Hepatocyte (in vitro differentiated cells): ENCODE results near the gene SP9. TPM values are rescaled to one million over a fixed set of nuclear protein-coding genes. Genes with fewer than 3 reads are reported as not detected.

Experiments
- DNase-seq: peaks from one replicate; pipeline ENCODE4 v3.0.0-alpha.2; 2016; ENCODE audit warnings: low spot score
- H2AFZ ChIP-seq: fragments of 200-600 bp; sonication (generic); 2 replicates; pipeline ENCODE4 v1.6.0; 2016; ENCODE audit warnings: antibody characterized with exemption, mild to moderate bottlenecking
- H3K27ac ChIP-seq: fragments of 200-600 bp; sonication (generic); 2 replicates; pipeline ENCODE4 v1.5.1; 2016; ENCODE audit warnings: mild to moderate bottlenecking
- H3K27me3 ChIP-seq: fragments of 200-600 bp; sonication (generic); 2 replicates; pipeline ENCODE4 v1.6.1; 2016
- H3K36me3 ChIP-seq: fragments of 200-600 bp; sonication (generic); replicated peaks from 2 replicates; pipeline ENCODE4 v1.5.1; 2016; ENCODE audit warnings: low read depth; ENCODE audit not compliant: insufficient read depth
- H3K4me1 ChIP-seq: fragments of 200-600 bp; sonication (generic); 2 replicates; pipeline ENCODE4 v1.5.1; 2016; ENCODE audit warnings: mild to moderate bottlenecking, moderate library complexity; ENCODE audit not compliant: insufficient read depth
- H3K4me2 ChIP-seq: fragments of 200-600 bp; sonication (generic); 2 replicates; pipeline ENCODE4 v1.6.0; 2016
- H3K4me3 ChIP-seq: fragments of 200-600 bp; sonication (generic); 2 replicates; pipeline ENCODE4 v1.5.1; 2016; ENCODE audit warnings: mild to moderate bottlenecking
- H3K79me2 ChIP-seq: fragments of 200-600 bp; sonication (generic); 2 replicates; pipeline ENCODE4 v1.6.0; 2017; ENCODE audit warnings: mild to moderate bottlenecking
- H3K9me2 ChIP-seq: fragments of 200-600 bp; sonication (generic); replicated peaks from 2 replicates; pipeline ENCODE4 v1.6.0; 2017; ENCODE audit warnings: mild to moderate bottlenecking; ENCODE audit not compliant: insufficient read depth
- H3K9me3 ChIP-seq: fragments of 200-600 bp; sonication (generic); 2 replicates; pipeline ENCODE4 v1.5.1; 2016; ENCODE audit warnings: low read depth, mild to moderate bottlenecking
- H4K20me1 ChIP-seq: fragments of 200-600 bp; sonication (generic); 2 replicates; pipeline ENCODE4 v1.6.0; 2016; ENCODE audit warnings: mild to moderate bottlenecking; ENCODE audit not compliant: insufficient read depth, poor library complexity, severe bottlenecking
- CTCF ChIP-seq: fragments of 200-600 bp; sonication (generic); IDR thresholded peaks from 2 replicates; pipeline ENCODE4 v1.5.1; 2016; ENCODE audit warnings: antibody characterized with exemption, mild to moderate bottlenecking; ENCODE audit not compliant: poor library complexity
- EZH2 ChIP-seq: fragments of 200-600 bp; sonication (generic); IDR thresholded peaks from 2 replicates; pipeline ENCODE4 v1.6.1; 2016; ENCODE audit warnings: antibody characterized with exemption, mild to moderate bottlenecking, borderline replicate concordance
- EZH2phosphoT487 ChIP-seq: fragments of 200-600 bp; sonication (generic); IDR thresholded peaks from one replicate; pipeline ENCODE4 v1.6.1; 2018; ENCODE audit warnings: antibody characterized with exemption, mild to moderate bottlenecking, low read depth, moderate library complexity; ENCODE audit not compliant: unreplicated experiment, severe bottlenecking
- WGBS: methylation state at CpG from one replicate; pipeline ENCODE4 v1.1.6; 2016; ENCODE audit warnings: low lambda C conversion rate; ENCODE audit errors: missing lambda C conversion rate; 5-methylcytosine and 5-hydroxymethylcytosine counted together
- polyA plus RNA-seq: library from polyadenylated mRNA; unstranded; fragments of >200 nt; fragmentation: Nextera tagmentation; extraction: Ambion mirVana; gene quantifications from 2 replicates; pipeline ENCODE4 v1.2.1, GENCODE V29; 2016
- total RNA-seq: library from RNA; depleted of rRNA; stranded (reverse); fragments of >200 nt; gene quantifications from 2 replicates; pipeline ENCODE4 v1.2.3, GENCODE V29; 2014

SP9 gene
- total and polyA plus RNA-seq, 2 experiments from 2014 or later: 0.29 TPM; not detected in 1

- WGBS: 100% methylated on average over 2 of the region's 2 CpGs
- TF ChIP-seq CTCF (no peak), EZH2phosphoT487 (no peak), EZH2 (no peak)
- Histone ChIP-seq H3K27ac (no peak overlapping the region), H4K20me1 (no peaks in the 10 kb centered on the region), H3K27me3 (no peaks in the 10 kb centered on the region), H3K4me3 (no peak overlapping the region), H3K4me2 (no peak overlapping the region), H3K36me3 (no peaks in the 10 kb centered on the region), H3K4me1 (no peaks in the 10 kb centered on the region), H2AFZ (no peak overlapping the region), H3K9me2 (no peaks in the 10 kb centered on the region), H3K9me3 (peaks cover 6% of the 10 kb centered on the region), H3K79me2 (no peaks in the 10 kb centered on the region)
- no peak for DNase-seq
Measured at GRCh38 chr2:174364628-174365027, 29.9 kb downstream of the SP9 start.

- no peaks in the 10 kb centered on the region for H4K20me1 ChIP-seq
- H2AFZ ChIP-seq: no peak overlapping the region
- H3K4me1 ChIP-seq: no peaks in the 10 kb centered on the region
- no peak overlapping the region for H3K4me2 ChIP-seq
- DNase-seq: no peak
- H3K27me3 ChIP-seq: no peaks in the 10 kb centered on the region
- H3K36me3 ChIP-seq: no peaks in the 10 kb centered on the region
- H3K9me3 ChIP-seq: no peaks in the 10 kb centered on the region
- H3K9me2 ChIP-seq: no peaks in the 10 kb centered on the region
- TF ChIP-seq EZH2 (no peak), CTCF (no peak), EZH2phosphoT487 (no peak)
- WGBS: 100% methylated on average over 2 of the region's 2 CpGs
- no peaks in the 10 kb centered on the region for H3K79me2 ChIP-seq
- no peak overlapping the region for H3K27ac ChIP-seq
- H3K4me3 ChIP-seq: no peak overlapping the region
Measured at GRCh38 chr2:174365571-174365970, 30.8 kb downstream of the SP9 start.

- Histone ChIP-seq H3K79me2 (no peaks in the 10 kb centered on the region), H2AFZ (no peak overlapping the region), H3K27ac (no peak overlapping the region), H4K20me1 (no peaks in the 10 kb centered on the region), H3K9me3 (no peaks in the 10 kb centered on the region), H3K4me3 (no peak overlapping the region), H3K4me2 (no peak overlapping the region), H3K27me3 (no peaks in the 10 kb centered on the region), H3K36me3 (no peaks in the 10 kb centered on the region), H3K9me2 (no peaks in the 10 kb centered on the region), H3K4me1 (no peaks in the 10 kb centered on the region)
- 86% methylated on average over 1 of the region's 1 CpG for WGBS
- DNase-seq: no peak
- TF ChIP-seq EZH2 (no peak), CTCF (no peak), EZH2phosphoT487 (no peak)
Measured at GRCh38 chr2:174368691-174369090, 33.9 kb downstream of the SP9 start.

GRCh38 chr2:174376967-174377366 lies 42.2 kb downstream of the SP9 start:
- H3K9me2 ChIP-seq: no peaks in the 10 kb centered on the region
- H3K27me3 ChIP-seq: no peaks in the 10 kb centered on the region
- no peak overlapping the region for H3K4me3 ChIP-seq
- H3K79me2 ChIP-seq: peaks cover 4% of the 10 kb centered on the region
- no peaks in the 10 kb centered on the region for H3K9me3 ChIP-seq
- peak; percentile 39 for DNase-seq
- no peak overlapping the region for H2AFZ ChIP-seq
- no peaks in the 10 kb centered on the region for H3K36me3 ChIP-seq
- H4K20me1 ChIP-seq: no peaks in the 10 kb centered on the region
- H3K4me2 ChIP-seq: no peak overlapping the region
- no peaks in the 10 kb centered on the region for H3K4me1 ChIP-seq
- TF ChIP-seq CTCF (no peak), EZH2phosphoT487 (no peak), EZH2 (no peak)
- 84% methylated on average over 2 of the region's 2 CpGs for WGBS
- peak overlapping the region; percentile 35 for H3K27ac ChIP-seq
